H1 (cell line): Measurements from ENCODE around the gene TYMS. TPM values are rescaled to one million over a fixed set of nuclear protein-coding genes. Genes with fewer than 3 reads are reported as not detected.

ENCODE experiments used
- HDAC2 ChIP-seq, 2 experiments: fragments of 300-600 bp in 1 of 2; sonication (generic) in 1 of 2; IDR thresholded peaks; 2 replicates each; pipeline ENCODE4 v1.6.1; 2011 to 2012; ENCODE audit warnings: low read depth in 2 of 2, low read length in 2 of 2, mild to moderate bottlenecking in 2 of 2, moderate library complexity in 2 of 2, borderline replicate concordance in 1 of 2, inconsistent platforms in 1 of 2
- KDM4A ChIP-seq: IDR thresholded peaks from one replicate; pipeline ENCODE4 v1.7.1; 2012; ENCODE audit warnings: low read depth, mild to moderate bottlenecking, moderate library complexity, low read length, inconsistent platforms; ENCODE audit not compliant: severe bottlenecking
- KDM5A ChIP-seq: fragments of 200-600 bp; IDR thresholded peaks from 2 replicates; pipeline ENCODE4 v1.7.1; 2012; ENCODE audit warnings: mild to moderate bottlenecking, low read length, inconsistent platforms, mixed read lengths
- RFX5 ChIP-seq: IDR thresholded peaks from 2 replicates; pipeline ENCODE4 v1.6.1; 2011; ENCODE audit warnings: low read depth, low read length, improper control_type of control experiment, borderline replicate concordance
- polyA plus RNA-seq, 7 experiments: library from polyadenylated mRNA; depleted of rRNA in 3 of 7; stranded (reverse) in 5 of 7; unstranded in 2 of 7; fragments of >200 nt in 5 of 7; fragments of 200-250 nt in 2 of 7; gene quantifications; 1 replicate in 5 of 7; 2 replicates in 1 of 7; 4 replicates in 1 of 7; pipeline versions ENCODE4 v1.2.1 to v1.2.3, GENCODE V29; 2011 to 2013; ENCODE audit warnings: missing spikeins in 2 of 7, mixed read lengths in 2 of 7
- total RNA-seq: library from RNA; stranded (reverse); fragmentation: NEBNext Ultra II Directional; extraction: Animal tissue kit (Norgen Biotek cat#: 25700); gene quantifications from 2 replicates; pipeline ENCODE4 v1.2.1, GENCODE V29; 2021

TYMS gene
- total and polyA plus RNA-seq, 2 of the 8 experiments (the other 6 are each of a cell fraction or from before 2014, with no cell fraction given): 91.9 to 110 TPM

DNA sequence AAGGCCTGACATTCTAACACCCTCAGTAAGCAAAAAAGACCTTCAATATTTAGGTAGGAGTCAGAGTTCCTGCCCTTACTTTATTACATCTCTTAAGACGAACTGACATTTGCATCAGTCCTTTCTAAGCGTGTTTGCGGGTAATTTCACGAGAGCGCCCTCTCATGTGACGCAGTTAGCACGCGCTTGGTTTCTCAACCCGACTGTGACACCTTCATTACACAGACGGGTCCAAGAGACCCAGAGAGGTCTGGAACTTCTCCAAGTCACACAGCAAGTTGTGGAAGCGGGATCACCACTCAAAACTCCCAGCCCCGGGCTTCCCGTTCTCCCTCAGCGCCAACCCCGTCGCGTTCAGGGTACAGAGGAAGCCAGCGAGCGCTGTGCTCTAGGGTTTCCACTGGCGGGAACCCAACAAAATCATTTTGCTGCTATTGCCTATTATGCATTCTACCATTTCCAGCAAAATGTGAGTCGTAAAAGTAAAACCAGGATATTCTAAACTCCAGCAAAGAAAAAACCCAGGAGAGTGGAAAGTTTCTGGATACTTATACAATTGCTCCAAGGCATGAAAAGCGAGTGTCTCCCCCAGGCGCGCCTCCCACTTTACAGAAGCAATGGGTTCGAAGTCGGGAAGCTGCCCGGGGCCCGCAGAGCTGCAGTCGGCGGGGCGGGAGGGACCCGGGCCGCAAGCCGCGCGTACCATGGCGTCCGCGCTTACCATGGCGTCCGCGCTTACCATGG lies 54.4 kb downstream of the TYMS start (continued):
- TF ChIP-seq HDAC2 (IDR thresholded peaks at IDR 0.05; ENCODE audit: borderline replicate concordance in 1 of 2, low read depth in 2 of 2, low read length in 2 of 2) (no peak), KDM4A (peak; percentile 45), RFX5 (no peak), KDM5A (0 out of 2 replicates have a peak, but pooled peaks have one; percentile 27)
